Measurements from ENCODE around the gene ICAM1.
A peak's percentile ranks its signal among the peaks of the same experiment; 100 is the strongest.
"Not testable (repeated sequence)": the region's sequence is repeated elsewhere in the genome, so short reads cannot be mapped to it uniquely, and the experiment has no call there.

Gene ICAM1

GRCh38 chr19:10270616-10271394, at the start of gene ICAM1:
TSS of gene ICAM1 (plus strand) at chr19:10271120. CDS start at chr19:10271160, 40 bp downstream.
- DNase-seq = peak; percentile 53

- no peak for DNase-seq
Observed at GRCh38 chr19:10222201-10222890, 48.6 kb upstream of the ICAM1 start.

- no peak for DNase-seq
Observed at GRCh38 chr19:10223488-10224213, 47.3 kb upstream of the ICAM1 start.

GRCh38 chr19:10224337-10224736, 46.6 kb upstream of the ICAM1 start:
- DNase-seq = no peak

- no peak for DNase-seq
Observed at GRCh38 chr19:10226021-10226375, 44.9 kb upstream of the ICAM1 start.

GRCh38 chr19:10226376-10227025, 44.4 kb upstream of the ICAM1 start:
- DNase-seq = no peak

- DNase-seq = no peak
Observed at GRCh38 chr19:10227026-10227971, 43.6 kb upstream of the ICAM1 start.

GRCh38 chr19:10228393-10228792, 42.5 kb upstream of the ICAM1 start:
- DNase-seq = no peak

- DNase-seq = no peak
Observed at GRCh38 chr19:10228920-10229319, 42.0 kb upstream of the ICAM1 start.

- peak; percentile 58 for DNase-seq
Observed at GRCh38 chr19:10230173-10230860, 40.6 kb upstream of the ICAM1 start.

- peak; percentile 62 for DNase-seq
Observed at GRCh38 chr19:10230861-10231611, 39.9 kb upstream of the ICAM1 start, which contains the start of gene S1PR2. TSS of gene S1PR2 (minus strand) at chr19:10231331. CDS start at chr19:10224905, 6,426 bp downstream.

GRCh38 chr19:10231612-10232228, 39.2 kb upstream of the ICAM1 start:
- no peak for DNase-seq

GRCh38 chr19:10233946-10234345, 37.0 kb upstream of the ICAM1 start:
- no peak for DNase-seq

GRCh38 chr19:10235003-10235402, 35.9 kb upstream of the ICAM1 start:
- DNase-seq = no peak

- DNase-seq = not testable (repeated sequence)
Observed at GRCh38 chr19:10235409-10235808, 35.5 kb upstream of the ICAM1 start.

GRCh38 chr19:10237702-10238101, 33.2 kb upstream of the ICAM1 start:
- no peak for DNase-seq

- DNase-seq = no peak
Observed at GRCh38 chr19:10238172-10238783, 32.6 kb upstream of the ICAM1 start.

- not testable (repeated sequence) for DNase-seq
Observed at GRCh38 chr19:10241826-10242449, 29.0 kb upstream of the ICAM1 start.

- DNase-seq = no peak
Observed at GRCh38 chr19:10243606-10244005, 27.3 kb upstream of the ICAM1 start.
